GM12878 (cell line): Measurements from ENCODE around the gene EPHA5. TPM values are rescaled to one million over a fixed set of nuclear protein-coding genes. Genes with fewer than 3 reads are reported as not detected.

Experiments
- ATAC-seq: fragments of 200-7000 bp; cut with Tn5 transposase; 3 replicates; pipeline ENCODE4 v1.9.1; 2020; ENCODE audit warnings: mild to moderate bottlenecking, moderate library complexity
- BruUV-seq: library from RNA; stranded (reverse); fragments of 400-500 nt; replicated peaks from 2 replicates; lab custom pipeline; 2021; lab: Mats Ljungman, UMichigan
- CTCF ChIA-PET: fragments of 300-600 bp; sonication (Branson Sonifier 250); formaldehyde crosslinking; extraction: SDS; loops from one replicate; lab custom pipeline; 2021; ENCODE audit warnings: inconsistent platforms; lab: Yijun Ruan, JAX
- POLR2A ChIA-PET: fragments of 350-600 bp; formaldehyde crosslinking; extraction: SDS; loops from one replicate; lab custom pipeline; 2021; ENCODE audit warnings: inconsistent platforms; lab: Charles Lee
- RAD21 ChIA-PET: fragments of 300-600 bp; sonication (Branson Sonifier 250); formaldehyde crosslinking; loops from one replicate; lab custom pipeline; 2023; ENCODE audit warnings: antibody characterized with exemption; ENCODE audit not compliant: unreplicated experiment; lab: Charles Lee
- SMC1A ChIA-PET: fragments of 300-600 bp; sonication (Branson Sonifier 250); formaldehyde crosslinking; loops from one replicate; lab custom pipeline; 2023; ENCODE audit not compliant: unreplicated experiment, uncharacterized antibody; lab: Charles Lee
- DNase-seq: peaks from one replicate; pipeline ENCODE4 v3.0.0-alpha.2; 2011; ENCODE audit warnings: low read depth, low spot score
- FAIRE-seq: peaks from 3 replicates; lab custom pipeline; 2011; peaks lifted over from hg19 to GRCh38; lab: Jason Lieb, UNC
- H2AFZ ChIP-seq: 2 replicates; pipeline ENCODE4 v1.6.0; 2011; ENCODE audit warnings: low read depth, low read length, control low read depth; ENCODE audit not compliant: control insufficient read depth
- H3K27ac ChIP-seq: 2 replicates; pipeline ENCODE4 v1.5.1; 2011; ENCODE audit warnings: control low read depth; ENCODE audit not compliant: control insufficient read depth, insufficient read depth
- H3K27me3 ChIP-seq, 2 experiments: replicated peaks in 1 of 2; 2 replicates each; pipeline versions ENCODE4 v1.6.0 to v1.6.1; 2011; ENCODE audit warnings: low read length in 1 of 2; ENCODE audit not compliant: control insufficient read depth in 2 of 2, insufficient read depth in 2 of 2
- H3K36me3 ChIP-seq, 2 experiments: 2 replicates each; pipeline ENCODE4 v1.5.1; 2011; ENCODE audit warnings: low read length in 1 of 2; ENCODE audit not compliant: control insufficient read depth in 2 of 2, insufficient read depth in 2 of 2
- H3K4me1 ChIP-seq: 2 replicates; pipeline ENCODE4 v1.6.1; 2011; ENCODE audit warnings: mild to moderate bottlenecking, low read length, moderate library complexity, mixed read lengths; ENCODE audit not compliant: control insufficient read depth, insufficient read depth
- H3K4me2 ChIP-seq: 2 replicates; pipeline ENCODE4 v1.6.0; 2011; ENCODE audit warnings: control low read depth; ENCODE audit not compliant: control insufficient read depth, insufficient read depth
- H3K4me3 ChIP-seq: fragments of 200-600 bp; sonication (generic); 2 replicates; pipeline ENCODE4 v1.5.1; 2016
- H3K79me2 ChIP-seq: 2 replicates; pipeline ENCODE4 v1.6.0; 2011; ENCODE audit warnings: low read length; ENCODE audit not compliant: control insufficient read depth, insufficient read depth
- H3K9ac ChIP-seq: 2 replicates; pipeline ENCODE4 v1.8.0; 2011; ENCODE audit warnings: low read length, control low read depth, mixed read lengths; ENCODE audit not compliant: control insufficient read depth, insufficient read depth
- H3K9me3 ChIP-seq: replicated peaks from 3 replicates; pipeline ENCODE4 v1.5.1; 2011; ENCODE audit warnings: mild to moderate bottlenecking, low read length; ENCODE audit not compliant: control insufficient read depth, insufficient read depth
- H4K20me1 ChIP-seq: 2 replicates; pipeline ENCODE4 v1.6.0; 2011; ENCODE audit not compliant: control insufficient read depth, insufficient read depth
- BMI1 ChIP-seq: fragments of 450-650 bp; IDR thresholded peaks from 2 replicates; pipeline ENCODE4 v1.6.1; 2016; ENCODE audit warnings: mild to moderate bottlenecking, moderate library complexity, borderline replicate concordance
- NFXL1 ChIP-seq: fragments of 450-650 bp; IDR thresholded peaks from 2 replicates; pipeline ENCODE4 v1.6.1; 2017; ENCODE audit warnings: antibody characterized with exemption, mild to moderate bottlenecking, borderline replicate concordance
- NR2C2 ChIP-seq: IDR thresholded peaks from 2 replicates; pipeline ENCODE4 v1.6.1; 2011; ENCODE audit warnings: borderline replicate concordance, low read depth; ENCODE audit not compliant: control insufficient read depth, insufficient read length
- SREBF2 ChIP-seq: IDR thresholded peaks from 2 replicates; pipeline ENCODE4 v1.6.1; 2012; ENCODE audit warnings: mild to moderate bottlenecking, low read length
- WGBS: methylation state at CpG from one replicate; pipeline ENCODE4 v1.1.6; 2016; ENCODE audit warnings: low lambda C conversion rate; ENCODE audit not compliant: insufficient replicate concordance, insufficient coverage; ENCODE audit errors: missing lambda C conversion rate; 5-methylcytosine and 5-hydroxymethylcytosine counted together
- in situ Hi-C: fragments of 300-500 bp; cut with MboI; formaldehyde crosslinking; loops from 9 replicates; pipeline ENCODE4 v1.14.3; 2018; ENCODE audit warnings: mixed read lengths
- intact Hi-C: fragments of 100-400 bp; cut with micrococcal nuclease; formaldehyde crosslinking; loops from one replicate; pipeline ENCODE4 v1.14.2; 2022; ENCODE audit not compliant: unreplicated experiment
- polyA plus RNA-seq, 11 experiments: library from polyadenylated mRNA; depleted of rRNA in 4 of 11; unstranded in 6 of 11; stranded (reverse) in 5 of 11; fragments of >200 nt; fragmentation: Nextera tagmentation in 4 of 11; fragmentation: Illumina TruSeq in 1 of 11; extraction: Ambion mirVana in 4 of 11; extraction: Trizol in 1 of 11; gene quantifications; 1 replicate in 1 of 11; 2 replicates in 10 of 11; pipeline versions ENCODE4 v1.2.1 to v1.2.3, GENCODE V29; 2011 to 2016; ENCODE audit warnings: inconsistent platforms in 2 of 11, missing spikeins in 2 of 11, low read depth in 1 of 11
- total RNA-seq, 4 experiments: library from RNA; depleted of rRNA in 3 of 4; stranded (reverse); fragments of >200 nt in 3 of 4; fragmentation: Illumina TruSeq in 1 of 4; extraction: Trizol in 1 of 4; gene quantifications; 2 replicates each; pipeline versions ENCODE4 v1.2.1 to v1.2.3, GENCODE V29; 2013 to 2021
- TF ChIP-seq, protein P1 (sequence below): fragments of 150-350 bp; IDR thresholded peaks from 2 replicates; pipeline ENCODE4 v1.6.1; 2016; ENCODE audit warnings: low read depth, low read length
- TF ChIP-seq, protein P2 (sequence below): fragments of 450-650 bp; IDR thresholded peaks from 2 replicates; pipeline ENCODE4 v1.6.1; 2016; ENCODE audit warnings: mild to moderate bottlenecking, moderate library complexity, borderline replicate concordance

EPHA5 gene
- total and polyA plus RNA-seq, 10 of the 15 experiments (the other 5 are each of a cell fraction or from before 2014, with no cell fraction given), result not detected

DNA sequence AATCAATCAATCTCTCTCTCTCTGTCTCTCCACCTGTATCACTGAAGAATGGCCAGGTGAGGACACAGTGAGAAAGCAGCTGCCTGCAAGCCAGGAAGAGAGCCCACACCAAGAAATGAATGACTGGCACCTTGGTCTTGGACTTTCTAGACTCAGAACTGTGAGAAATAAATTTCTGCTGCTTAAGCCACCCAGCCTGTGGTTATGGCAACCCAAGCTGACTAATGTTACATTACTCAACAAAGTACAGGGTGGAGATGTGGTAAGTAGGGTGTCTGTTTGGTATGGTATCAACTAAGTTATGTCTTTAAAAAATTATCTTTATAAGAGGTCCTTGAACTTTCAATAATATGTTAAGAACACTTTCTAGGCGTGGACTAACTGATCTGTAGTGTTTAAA lies 159.3 kb downstream of the EPHA5 start:
- FAIRE-seq (no peak), ATAC-seq (no peak), DNase-seq (no peak)
- ChIA-PET POLR2A (no interaction called here), RAD21 (no interaction called here), CTCF (no interaction called here), SMC1A (interaction anchor here (1.3 kb wide), 1 partner anchor 11 kb away, joined by 3 read pairs; no protein-coding TSS in a partner anchor)
- no TSS peak for BruUV-seq
- no peaks in the 10 kb centered on the region for H3K27me3 ChIP-seq
- H3K27ac ChIP-seq, result no peak overlapping the region
- no peak overlapping the region for H3K4me2 ChIP-seq
- no peaks in the 10 kb centered on the region for H4K20me1 ChIP-seq
- no peak overlapping the region for H2AFZ ChIP-seq
- H3K79me2 ChIP-seq, result no peaks in the 10 kb centered on the region
- TF ChIP-seq SREBF2, result no peak
- TF ChIP-seq NR2C2, result no peak
- TF ChIP-seq BMI1, result no peak
- 0% methylated on average over 1 of the region's 1 CpG for WGBS
- H3K4me1 ChIP-seq, result no peaks in the 10 kb centered on the region
- H3K36me3 ChIP-seq, result no peaks in the 10 kb centered on the region
- H3K9ac ChIP-seq, result no peak overlapping the region
- in situ Hi-C loops, result no loop called here
- intact Hi-C loops, result no loop called here
- H3K9me3 ChIP-seq, result no peaks in the 10 kb centered on the region
- H3K4me3 ChIP-seq, result no peak overlapping the region

DNA sequence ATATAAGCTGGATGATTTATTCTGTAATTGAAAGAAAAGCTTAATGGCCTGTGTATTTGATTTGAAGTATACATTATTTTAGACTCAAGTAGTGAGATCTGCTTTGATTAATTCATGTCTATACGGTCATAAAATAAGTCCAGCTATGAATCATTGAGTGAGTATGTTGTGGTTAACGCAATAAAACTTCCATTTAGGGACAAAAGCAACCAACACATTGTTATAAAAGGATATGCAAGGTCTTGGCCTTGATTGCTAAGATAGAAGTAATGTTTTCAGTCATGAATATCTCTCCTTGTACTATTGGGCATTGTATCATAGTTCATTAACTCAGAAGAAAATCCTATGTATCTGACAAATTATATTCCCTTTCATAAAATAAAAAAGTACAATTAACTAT lies 162.1 kb downstream of the EPHA5 start:
- Histone ChIP-seq H3K9ac (no peak overlapping the region), H3K27me3 (no peaks in the 10 kb centered on the region), H3K4me2 (no peak overlapping the region), H3K4me3 (no peak overlapping the region), H3K9me3 (no peaks in the 10 kb centered on the region), H3K27ac (no peak overlapping the region), H4K20me1 (no peaks in the 10 kb centered on the region), H3K79me2 (no peaks in the 10 kb centered on the region), H2AFZ (no peak overlapping the region), H3K36me3 (no peaks in the 10 kb centered on the region), H3K4me1 (no peaks in the 10 kb centered on the region)
- ChIA-PET RAD21 (no interaction called here), SMC1A (no interaction called here), POLR2A (no interaction called here), CTCF (no interaction called here)
- BruUV-seq, result no TSS peak
- intact Hi-C loops (no loop called here), in situ Hi-C loops (no loop called here)
- TF ChIP-seq, protein P1, sequence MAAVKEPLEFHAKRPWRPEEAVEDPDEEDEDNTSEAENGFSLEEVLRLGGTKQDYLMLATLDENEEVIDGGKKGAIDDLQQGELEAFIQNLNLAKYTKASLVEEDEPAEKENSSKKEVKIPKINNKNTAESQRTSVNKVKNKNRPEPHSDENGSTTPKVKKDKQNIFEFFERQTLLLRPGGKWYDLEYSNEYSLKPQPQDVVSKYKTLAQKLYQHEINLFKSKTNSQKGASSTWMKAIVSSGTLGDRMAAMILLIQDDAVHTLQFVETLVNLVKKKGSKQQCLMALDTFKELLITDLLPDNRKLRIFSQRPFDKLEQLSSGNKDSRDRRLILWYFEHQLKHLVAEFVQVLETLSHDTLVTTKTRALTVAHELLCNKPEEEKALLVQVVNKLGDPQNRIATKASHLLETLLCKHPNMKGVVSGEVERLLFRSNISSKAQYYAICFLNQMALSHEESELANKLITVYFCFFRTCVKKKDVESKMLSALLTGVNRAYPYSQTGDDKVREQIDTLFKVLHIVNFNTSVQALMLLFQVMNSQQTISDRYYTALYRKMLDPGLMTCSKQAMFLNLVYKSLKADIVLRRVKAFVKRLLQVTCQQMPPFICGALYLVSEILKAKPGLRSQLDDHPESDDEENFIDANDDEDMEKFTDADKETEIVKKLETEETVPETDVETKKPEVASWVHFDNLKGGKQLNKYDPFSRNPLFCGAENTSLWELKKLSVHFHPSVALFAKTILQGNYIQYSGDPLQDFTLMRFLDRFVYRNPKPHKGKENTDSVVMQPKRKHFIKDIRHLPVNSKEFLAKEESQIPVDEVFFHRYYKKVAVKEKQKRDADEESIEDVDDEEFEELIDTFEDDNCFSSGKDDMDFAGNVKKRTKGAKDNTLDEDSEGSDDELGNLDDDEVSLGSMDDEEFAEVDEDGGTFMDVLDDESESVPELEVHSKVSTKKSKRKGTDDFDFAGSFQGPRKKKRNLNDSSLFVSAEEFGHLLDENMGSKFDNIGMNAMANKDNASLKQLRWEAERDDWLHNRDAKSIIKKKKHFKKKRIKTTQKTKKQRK, result no peak
- TF ChIP-seq, protein P2, sequence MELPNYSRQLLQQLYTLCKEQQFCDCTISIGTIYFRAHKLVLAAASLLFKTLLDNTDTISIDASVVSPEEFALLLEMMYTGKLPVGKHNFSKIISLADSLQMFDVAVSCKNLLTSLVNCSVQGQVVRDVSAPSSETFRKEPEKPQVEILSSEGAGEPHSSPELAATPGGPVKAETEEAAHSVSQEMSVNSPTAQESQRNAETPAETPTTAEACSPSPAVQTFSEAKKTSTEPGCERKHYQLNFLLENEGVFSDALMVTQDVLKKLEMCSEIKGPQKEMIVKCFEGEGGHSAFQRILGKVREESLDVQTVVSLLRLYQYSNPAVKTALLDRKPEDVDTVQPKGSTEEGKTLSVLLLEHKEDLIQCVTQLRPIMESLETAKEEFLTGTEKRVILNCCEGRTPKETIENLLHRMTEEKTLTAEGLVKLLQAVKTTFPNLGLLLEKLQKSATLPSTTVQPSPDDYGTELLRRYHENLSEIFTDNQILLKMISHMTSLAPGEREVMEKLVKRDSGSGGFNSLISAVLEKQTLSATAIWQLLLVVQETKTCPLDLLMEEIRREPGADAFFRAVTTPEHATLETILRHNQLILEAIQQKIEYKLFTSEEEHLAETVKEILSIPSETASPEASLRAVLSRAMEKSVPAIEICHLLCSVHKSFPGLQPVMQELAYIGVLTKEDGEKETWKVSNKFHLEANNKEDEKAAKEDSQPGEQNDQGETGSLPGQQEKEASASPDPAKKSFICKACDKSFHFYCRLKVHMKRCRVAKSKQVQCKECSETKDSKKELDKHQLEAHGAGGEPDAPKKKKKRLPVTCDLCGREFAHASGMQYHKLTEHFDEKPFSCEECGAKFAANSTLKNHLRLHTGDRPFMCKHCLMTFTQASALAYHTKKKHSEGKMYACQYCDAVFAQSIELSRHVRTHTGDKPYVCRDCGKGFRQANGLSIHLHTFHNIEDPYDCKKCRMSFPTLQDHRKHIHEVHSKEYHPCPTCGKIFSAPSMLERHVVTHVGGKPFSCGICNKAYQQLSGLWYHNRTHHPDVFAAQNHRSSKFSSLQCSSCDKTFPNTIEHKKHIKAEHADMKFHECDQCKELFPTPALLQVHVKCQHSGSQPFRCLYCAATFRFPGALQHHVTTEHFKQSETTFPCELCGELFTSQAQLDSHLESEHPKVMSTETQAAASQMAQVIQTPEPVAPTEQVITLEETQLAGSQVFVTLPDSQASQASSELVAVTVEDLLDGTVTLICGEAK, result no peak
- no peak for TF ChIP-seq NFXL1
- DNase-seq (no peak), FAIRE-seq (no peak), ATAC-seq (no peak)
- 0% methylated on average over 2 of the region's 2 CpGs for WGBS
